H9 (cell line): ENCODE data around the gene INPP5A. TPM values are rescaled to one million over a fixed set of nuclear protein-coding genes. Genes with fewer than 3 reads are reported as not detected.

Experiments used
- DNase-seq: peaks from one replicate; pipeline ENCODE4 v3.0.0-alpha.2; 2017
- H2AFZ ChIP-seq: one replicate; pipeline ENCODE4 v1.6.1; 2013; ENCODE audit warnings: mild to moderate bottlenecking, low read length, control low read depth, moderate library complexity
- H2AK5ac ChIP-seq: 2 replicates; pipeline ENCODE4 v1.6.1; 2013; ENCODE audit warnings: low read length, control low read depth, mixed read lengths; ENCODE audit not compliant: insufficient read length
- H2BK120ac ChIP-seq: one replicate; pipeline ENCODE4 v1.6.1; 2013; ENCODE audit warnings: low read depth, mild to moderate bottlenecking, low read length, control low read depth, inconsistent platforms; ENCODE audit not compliant: poor library complexity, severe bottlenecking
- H2BK12ac ChIP-seq: 2 replicates; pipeline ENCODE4 v1.6.1; 2013; ENCODE audit warnings: low read length, control low read depth, mixed read lengths, low read depth; ENCODE audit not compliant: insufficient read length
- H2BK15ac ChIP-seq: 2 replicates; pipeline ENCODE4 v1.6.1; 2013; ENCODE audit warnings: low read depth, low read length, control low read depth
- H2BK20ac ChIP-seq: one replicate; pipeline ENCODE4 v1.6.1; 2013; ENCODE audit warnings: low read depth, mild to moderate bottlenecking, low read length, control low read depth, inconsistent platforms; ENCODE audit not compliant: poor library complexity, severe bottlenecking
- H2BK5ac ChIP-seq: 2 replicates; pipeline ENCODE4 v1.6.1; 2013; ENCODE audit warnings: low read length, control low read depth, mixed read lengths; ENCODE audit not compliant: insufficient read length
- H3K14ac ChIP-seq: 2 replicates; pipeline ENCODE4 v1.6.1; 2013; ENCODE audit warnings: low read length, control low read depth; ENCODE audit not compliant: insufficient read depth
- H3K18ac ChIP-seq: 2 replicates; pipeline ENCODE4 v1.6.1; 2013; ENCODE audit warnings: low read depth, mild to moderate bottlenecking, mixed read lengths, low read length, control low read depth; ENCODE audit not compliant: insufficient read length
- H3K23ac ChIP-seq: 2 replicates; pipeline ENCODE4 v1.6.1; 2013; ENCODE audit warnings: low read length, control low read depth, mixed read lengths, low read depth; ENCODE audit not compliant: insufficient read length
- H3K23me2 ChIP-seq: 2 replicates; pipeline ENCODE4 v1.6.1; 2013; ENCODE audit warnings: low read depth, mild to moderate bottlenecking, mixed read lengths, low read length, control low read depth; ENCODE audit not compliant: insufficient read length, poor library complexity, severe bottlenecking
- H3K27ac ChIP-seq: 2 replicates; pipeline ENCODE4 v1.5.1; 2013; ENCODE audit warnings: low read length, control low read depth, mixed read lengths, low read depth; ENCODE audit not compliant: insufficient read length
- H3K27me3 ChIP-seq: 2 replicates; pipeline ENCODE4 v1.6.1; 2013; ENCODE audit warnings: low read length, control low read depth, inconsistent platforms; ENCODE audit not compliant: insufficient read depth
- H3K4ac ChIP-seq: 2 replicates; pipeline ENCODE4 v1.6.1; 2013; ENCODE audit warnings: low read depth, mild to moderate bottlenecking, control low read depth, inconsistent platforms, low read length, moderate library complexity
- H3K4me1 ChIP-seq: 2 replicates; pipeline ENCODE4 v1.6.1; 2013; ENCODE audit warnings: low read length, control low read depth, inconsistent platforms; ENCODE audit not compliant: insufficient read depth
- H3K4me2 ChIP-seq: 2 replicates; pipeline ENCODE4 v1.6.1; 2013; ENCODE audit warnings: low read length, control low read depth, mixed read lengths; ENCODE audit not compliant: insufficient read length, insufficient read depth
- H3K56ac ChIP-seq: 2 replicates; pipeline ENCODE4 v1.6.1; 2013; ENCODE audit warnings: low read depth, mild to moderate bottlenecking, mixed read lengths, low read length, control low read depth; ENCODE audit not compliant: insufficient read length
- H3K79me1 ChIP-seq: 2 replicates; pipeline ENCODE4 v1.6.1; 2013; ENCODE audit warnings: low read depth, mild to moderate bottlenecking, moderate library complexity, low read length, control low read depth, inconsistent platforms; ENCODE audit not compliant: insufficient read depth, poor library complexity, severe bottlenecking
- H3K79me2 ChIP-seq: 2 replicates; pipeline ENCODE4 v1.6.1; 2013; ENCODE audit warnings: low read length, control low read depth, inconsistent platforms; ENCODE audit not compliant: insufficient read depth
- H3K9ac ChIP-seq: 2 replicates; pipeline ENCODE4 v1.6.1; 2013; ENCODE audit warnings: low read length, control low read depth, mixed read lengths; ENCODE audit not compliant: insufficient read length; ENCODE audit errors: extremely low read depth
- H3K9me3 ChIP-seq: one replicate; pipeline ENCODE4 v1.6.1; 2013; ENCODE audit warnings: low read depth, low read length, inconsistent platforms; ENCODE audit not compliant: control insufficient read depth
- H3T11ph ChIP-seq: one replicate; pipeline ENCODE4 v1.6.1; 2013; ENCODE audit warnings: mild to moderate bottlenecking, low read length, control low read depth, inconsistent platforms
- H4K20me1 ChIP-seq: one replicate; pipeline ENCODE4 v1.6.1; 2013; ENCODE audit not compliant: control insufficient read depth, insufficient read length, insufficient read depth
- H4K5ac ChIP-seq: 2 replicates; pipeline ENCODE4 v1.6.1; 2013; ENCODE audit warnings: low read depth, mild to moderate bottlenecking, mixed read lengths, low read length, control low read depth; ENCODE audit not compliant: insufficient read length
- H4K8ac ChIP-seq: replicated peaks from 2 replicates; pipeline ENCODE4 v1.6.1; 2013; ENCODE audit warnings: low read length, control low read depth, mixed read lengths, low read depth; ENCODE audit not compliant: insufficient read length
- H4K91ac ChIP-seq: 2 replicates; pipeline ENCODE4 v1.6.1; 2013; ENCODE audit warnings: low read depth, mild to moderate bottlenecking, moderate library complexity, mixed read lengths, low read length, control low read depth; ENCODE audit not compliant: insufficient read length
- H3K27ac Mint-ChIP-seq, 3 experiments: 2 replicates in 2 of 3; 3 replicates in 1 of 3; pipeline ENCODE4 v1.8.0; 2020 to 2021; ENCODE audit warnings: mixed read lengths in 3 of 3, mild to moderate bottlenecking in 1 of 3, moderate library complexity in 1 of 3
- H3K27me3 Mint-ChIP-seq: 2 replicates; pipeline ENCODE4 v1.8.0; 2021; ENCODE audit warnings: low read depth, mild to moderate bottlenecking, moderate library complexity, mixed read lengths
- H3K36me3 Mint-ChIP-seq, 3 experiments: 2 replicates in 2 of 3; 3 replicates in 1 of 3; pipeline ENCODE4 v1.8.0; 2020 to 2021; ENCODE audit warnings: low read depth in 3 of 3, mixed read lengths in 3 of 3; ENCODE audit not compliant: insufficient read depth in 1 of 3
- H3K4me1 Mint-ChIP-seq, 2 experiments: 2 replicates each; pipeline ENCODE4 v1.8.0; 2020; ENCODE audit warnings: mixed read lengths in 2 of 2
- H3K4me3 Mint-ChIP-seq, 2 experiments: 2 replicates in 1 of 2; 3 replicates in 1 of 2; pipeline ENCODE4 v1.8.0; 2020 to 2021; ENCODE audit warnings: mild to moderate bottlenecking in 2 of 2, mixed read lengths in 2 of 2, moderate library complexity in 1 of 2
- H3K9me3 Mint-ChIP-seq, 2 experiments: 2 replicates in 1 of 2; 3 replicates in 1 of 2; pipeline ENCODE4 v1.8.0; 2020; ENCODE audit warnings: mild to moderate bottlenecking in 2 of 2, mixed read lengths in 2 of 2, moderate library complexity in 1 of 2
- WGBS: extraction: QIAGEN DNeasy Blood & Tissue Kit; methylation state at CpG from one replicate; pipeline ENCODE4 v1.1.7; 2013; ENCODE audit warnings: missing lambda C conversion rate, low lambda C conversion rate, mixed read lengths; ENCODE audit not compliant: insufficient read length; ENCODE audit errors: extremely low coverage; 5-methylcytosine and 5-hydroxymethylcytosine counted together
- total RNA-seq: library from RNA; stranded (reverse); gene quantifications from 2 replicates; pipeline ENCODE4 v1.2.1, GENCODE V29; 2021
- TF ChIP-seq, protein P1 (sequence below): fragments of 200-600 bp; sonication (generic); conservative IDR thresholded peaks from 3 replicates; pipeline ENCODE4 v1.8.0; 2021; ENCODE audit warnings: antibody characterized with exemption, mild to moderate bottlenecking

Gene INPP5A
- total RNA-seq, 1 experiment from 2014 or later = 17.7 TPM

DNA sequence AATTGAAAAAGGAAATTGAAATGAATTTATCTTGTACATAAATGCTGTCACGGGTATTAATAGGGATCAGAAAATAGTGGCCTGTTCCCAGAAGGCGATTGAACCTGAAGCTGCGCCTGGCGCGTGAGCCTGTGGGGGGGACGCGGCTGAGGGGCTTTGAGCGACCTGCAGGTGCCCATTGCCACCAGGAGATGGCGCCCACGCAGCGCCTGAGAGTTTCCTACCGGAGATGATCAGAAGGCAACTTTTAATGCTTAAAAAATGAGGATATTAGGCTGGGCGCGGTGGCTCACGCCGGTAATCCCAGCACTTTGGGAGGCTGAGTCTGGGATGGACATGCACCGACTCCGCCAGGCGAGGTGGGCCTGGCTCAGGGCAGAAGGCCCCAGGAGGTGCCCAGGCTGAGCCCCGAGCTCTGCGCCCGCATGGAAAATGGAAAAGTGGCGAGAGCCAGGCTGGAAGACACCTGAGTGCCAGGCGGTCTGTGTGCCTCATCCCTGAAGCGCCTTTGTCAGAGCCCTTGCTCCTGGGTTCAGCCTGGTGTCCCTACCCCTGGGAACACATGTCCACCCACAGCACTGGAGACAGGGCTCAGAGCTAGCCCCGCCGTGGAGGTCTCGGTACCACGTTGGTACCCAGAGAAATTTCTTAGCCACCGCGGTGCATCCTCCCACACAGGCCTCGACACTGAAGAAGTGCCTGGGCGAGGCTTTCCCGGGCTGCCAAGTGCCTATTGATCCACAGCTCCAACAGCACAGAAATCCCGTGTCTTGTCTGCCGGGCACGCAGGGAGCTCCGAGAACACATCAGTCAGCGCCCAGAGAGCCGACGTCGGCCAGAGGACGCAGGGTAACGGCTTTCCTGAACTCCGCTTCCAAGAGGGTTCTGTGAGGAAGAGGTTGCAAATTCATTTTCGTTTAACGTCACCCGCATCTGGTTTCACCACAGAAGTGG, 117.4 kb downstream of the INPP5A start:
- no peaks in the 10 kb centered on the region for H3K9me3 Mint-ChIP-seq
- Histone ChIP-seq H3K23ac (no peak overlapping the region), H2BK5ac (no peak overlapping the region), H3T11ph (no peak overlapping the region), H3K79me2 (no peaks in the 10 kb centered on the region), H3K27me3 (no peaks in the 10 kb centered on the region), H2BK120ac (no peak overlapping the region), H3K56ac (no peak overlapping the region), H3K14ac (no peak overlapping the region), H3K9me3 (no peaks in the 10 kb centered on the region), H2BK12ac (no peak overlapping the region), H2BK20ac (no peak overlapping the region), H4K91ac (no peak overlapping the region), H3K4me1 (no peaks in the 10 kb centered on the region), H3K18ac (no peak overlapping the region), H4K8ac (no peak overlapping the region), H3K79me1 (no peaks in the 10 kb centered on the region), H4K20me1 (peaks cover 2% of the 10 kb centered on the region), H2AK5ac (no peak overlapping the region), H4K5ac (no peak overlapping the region), H3K9ac (no peak overlapping the region), H3K4ac (no peak overlapping the region), H2AFZ (no peak overlapping the region), H3K23me2 (no peaks in the 10 kb centered on the region), H2BK15ac (no peak overlapping the region), H3K4me2 (no peak overlapping the region), H3K27ac (no peak overlapping the region)
- DNase-seq = peak; percentile 79
- H3K27me3 Mint-ChIP-seq = no peaks in the 10 kb centered on the region
- H3K4me1 Mint-ChIP-seq = 0 out of 4 replicates have a peak, but pooled peaks cover 0 to 2% of the 10 kb centered on the region in 2 experiments
- TF ChIP-seq, protein P1, sequence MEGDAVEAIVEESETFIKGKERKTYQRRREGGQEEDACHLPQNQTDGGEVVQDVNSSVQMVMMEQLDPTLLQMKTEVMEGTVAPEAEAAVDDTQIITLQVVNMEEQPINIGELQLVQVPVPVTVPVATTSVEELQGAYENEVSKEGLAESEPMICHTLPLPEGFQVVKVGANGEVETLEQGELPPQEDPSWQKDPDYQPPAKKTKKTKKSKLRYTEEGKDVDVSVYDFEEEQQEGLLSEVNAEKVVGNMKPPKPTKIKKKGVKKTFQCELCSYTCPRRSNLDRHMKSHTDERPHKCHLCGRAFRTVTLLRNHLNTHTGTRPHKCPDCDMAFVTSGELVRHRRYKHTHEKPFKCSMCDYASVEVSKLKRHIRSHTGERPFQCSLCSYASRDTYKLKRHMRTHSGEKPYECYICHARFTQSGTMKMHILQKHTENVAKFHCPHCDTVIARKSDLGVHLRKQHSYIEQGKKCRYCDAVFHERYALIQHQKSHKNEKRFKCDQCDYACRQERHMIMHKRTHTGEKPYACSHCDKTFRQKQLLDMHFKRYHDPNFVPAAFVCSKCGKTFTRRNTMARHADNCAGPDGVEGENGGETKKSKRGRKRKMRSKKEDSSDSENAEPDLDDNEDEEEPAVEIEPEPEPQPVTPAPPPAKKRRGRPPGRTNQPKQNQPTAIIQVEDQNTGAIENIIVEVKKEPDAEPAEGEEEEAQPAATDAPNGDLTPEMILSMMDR = peak; percentile 97
- no peak overlapping the region for H3K27ac Mint-ChIP-seq
- H3K36me3 Mint-ChIP-seq = 0 out of 7 replicates have a peak, but pooled peaks cover 0 to 2% (median 0%) of the 10 kb centered on the region in 3 experiments
- no CpG with 5 or more reads among the region's 48 CpGs for WGBS
- H3K4me3 Mint-ChIP-seq = no peak overlapping the region
